GM12878 (cell line): ENCODE measurements around the gene LRIG2. TPM values are rescaled to one million over a fixed set of nuclear protein-coding genes. Genes with fewer than 3 reads are reported as not detected.

Source experiments
- ATAC-seq: fragments of 200-7000 bp; cut with Tn5 transposase; 3 replicates; pipeline ENCODE4 v1.9.1; 2020; ENCODE audit warnings: mild to moderate bottlenecking, moderate library complexity
- BruUV-seq: library from RNA; stranded (reverse); fragments of 400-500 nt; replicated peaks from 2 replicates; lab custom pipeline; 2021; lab: Mats Ljungman, UMichigan
- CTCF ChIA-PET: fragments of 300-600 bp; sonication (Branson Sonifier 250); formaldehyde crosslinking; extraction: SDS; loops from one replicate; lab custom pipeline; 2021; ENCODE audit warnings: inconsistent platforms; lab: Yijun Ruan, JAX
- POLR2A ChIA-PET: fragments of 350-600 bp; formaldehyde crosslinking; extraction: SDS; loops from one replicate; lab custom pipeline; 2021; ENCODE audit warnings: inconsistent platforms; lab: Charles Lee
- RAD21 ChIA-PET: fragments of 300-600 bp; sonication (Branson Sonifier 250); formaldehyde crosslinking; loops from one replicate; lab custom pipeline; 2023; ENCODE audit warnings: antibody characterized with exemption; ENCODE audit not compliant: unreplicated experiment; lab: Charles Lee
- SMC1A ChIA-PET: fragments of 300-600 bp; sonication (Branson Sonifier 250); formaldehyde crosslinking; loops from one replicate; lab custom pipeline; 2023; ENCODE audit not compliant: unreplicated experiment, uncharacterized antibody; lab: Charles Lee
- DNase-seq: peaks from one replicate; pipeline ENCODE4 v3.0.0-alpha.2; 2011; ENCODE audit warnings: low read depth, low spot score
- FAIRE-seq: peaks from 3 replicates; lab custom pipeline; 2011; peaks lifted over from hg19 to GRCh38; lab: Jason Lieb, UNC
- H2AFZ ChIP-seq: 2 replicates; pipeline ENCODE4 v1.6.0; 2011; ENCODE audit warnings: low read depth, low read length, control low read depth; ENCODE audit not compliant: control insufficient read depth
- H3K27ac ChIP-seq: 2 replicates; pipeline ENCODE4 v1.5.1; 2011; ENCODE audit warnings: control low read depth; ENCODE audit not compliant: control insufficient read depth, insufficient read depth
- H3K27me3 ChIP-seq, 2 experiments: replicated peaks in 1 of 2; 2 replicates each; pipeline versions ENCODE4 v1.6.0 to v1.6.1; 2011; ENCODE audit warnings: low read length in 1 of 2; ENCODE audit not compliant: control insufficient read depth in 2 of 2, insufficient read depth in 2 of 2
- H3K36me3 ChIP-seq, 2 experiments: 2 replicates each; pipeline ENCODE4 v1.5.1; 2011; ENCODE audit warnings: low read length in 1 of 2; ENCODE audit not compliant: control insufficient read depth in 2 of 2, insufficient read depth in 2 of 2
- H3K4me1 ChIP-seq: 2 replicates; pipeline ENCODE4 v1.6.1; 2011; ENCODE audit warnings: mild to moderate bottlenecking, low read length, moderate library complexity, mixed read lengths; ENCODE audit not compliant: control insufficient read depth, insufficient read depth
- H3K4me2 ChIP-seq: 2 replicates; pipeline ENCODE4 v1.6.0; 2011; ENCODE audit warnings: control low read depth; ENCODE audit not compliant: control insufficient read depth, insufficient read depth
- H3K4me3 ChIP-seq: fragments of 200-600 bp; sonication (generic); 2 replicates; pipeline ENCODE4 v1.5.1; 2016
- H3K79me2 ChIP-seq: 2 replicates; pipeline ENCODE4 v1.6.0; 2011; ENCODE audit warnings: low read length; ENCODE audit not compliant: control insufficient read depth, insufficient read depth
- H3K9ac ChIP-seq: 2 replicates; pipeline ENCODE4 v1.8.0; 2011; ENCODE audit warnings: low read length, control low read depth, mixed read lengths; ENCODE audit not compliant: control insufficient read depth, insufficient read depth
- H3K9me3 ChIP-seq: replicated peaks from 3 replicates; pipeline ENCODE4 v1.5.1; 2011; ENCODE audit warnings: mild to moderate bottlenecking, low read length; ENCODE audit not compliant: control insufficient read depth, insufficient read depth
- H4K20me1 ChIP-seq: 2 replicates; pipeline ENCODE4 v1.6.0; 2011; ENCODE audit not compliant: control insufficient read depth, insufficient read depth
- CBX5 ChIP-seq: sonication (generic); IDR thresholded peaks from 2 replicates; pipeline ENCODE4 v1.6.1; 2016; ENCODE audit warnings: low read depth, moderate library complexity, mild to moderate bottlenecking, inconsistent platforms
- CHD4 ChIP-seq: fragments of 200-600 bp; sonication (generic); IDR thresholded peaks from 2 replicates; pipeline ENCODE4 v1.6.1; 2016; ENCODE audit warnings: mild to moderate bottlenecking
- NFIC ChIP-seq: IDR thresholded peaks from 2 replicates; pipeline ENCODE4 v1.6.1; 2012; ENCODE audit warnings: low read depth, mild to moderate bottlenecking, inconsistent platforms, low read length, moderate library complexity
- SUPT20H ChIP-seq: IDR thresholded peaks from 2 replicates; pipeline ENCODE4 v1.6.1; 2011; ENCODE audit warnings: low read depth, mild to moderate bottlenecking, low read length, moderate library complexity, borderline replicate concordance; ENCODE audit not compliant: control insufficient read depth
- ZBED1 ChIP-seq: IDR thresholded peaks from 2 replicates; pipeline ENCODE4 v1.6.1; 2016; ENCODE audit warnings: borderline replicate concordance
- ZSCAN29 ChIP-seq: fragments of 450-650 bp; IDR thresholded peaks from 2 replicates; pipeline ENCODE4 v1.6.1; 2017; ENCODE audit warnings: mild to moderate bottlenecking, moderate library complexity
- in situ Hi-C: fragments of 300-500 bp; cut with MboI; formaldehyde crosslinking; loops from 9 replicates; pipeline ENCODE4 v1.14.3; 2018; ENCODE audit warnings: mixed read lengths
- intact Hi-C: fragments of 100-400 bp; cut with micrococcal nuclease; formaldehyde crosslinking; loops from one replicate; pipeline ENCODE4 v1.14.2; 2022; ENCODE audit not compliant: unreplicated experiment
- polyA plus RNA-seq, 11 experiments: library from polyadenylated mRNA; depleted of rRNA in 4 of 11; unstranded in 6 of 11; stranded (reverse) in 5 of 11; fragments of >200 nt; fragmentation: Nextera tagmentation in 4 of 11; fragmentation: Illumina TruSeq in 1 of 11; extraction: Ambion mirVana in 4 of 11; extraction: Trizol in 1 of 11; gene quantifications; 1 replicate in 1 of 11; 2 replicates in 10 of 11; pipeline versions ENCODE4 v1.2.1 to v1.2.3, GENCODE V29; 2011 to 2016; ENCODE audit warnings: inconsistent platforms in 2 of 11, missing spikeins in 2 of 11, low read depth in 1 of 11
- total RNA-seq, 4 experiments: library from RNA; depleted of rRNA in 3 of 4; stranded (reverse); fragments of >200 nt in 3 of 4; fragmentation: Illumina TruSeq in 1 of 4; extraction: Trizol in 1 of 4; gene quantifications; 2 replicates each; pipeline versions ENCODE4 v1.2.1 to v1.2.3, GENCODE V29; 2013 to 2021
- TF ChIP-seq, protein P1 (sequence below): IDR thresholded peaks from 2 replicates; pipeline ENCODE4 v1.6.1; 2011; ENCODE audit warnings: low read depth, low read length, improper control_type of control experiment, borderline replicate concordance

Gene LRIG2
- total and polyA plus RNA-seq, 10 of the 15 experiments (the other 5 are each of a cell fraction or from before 2014, with no cell fraction given): 0.77 to 11.8 (median 5.1) TPM

DNA sequence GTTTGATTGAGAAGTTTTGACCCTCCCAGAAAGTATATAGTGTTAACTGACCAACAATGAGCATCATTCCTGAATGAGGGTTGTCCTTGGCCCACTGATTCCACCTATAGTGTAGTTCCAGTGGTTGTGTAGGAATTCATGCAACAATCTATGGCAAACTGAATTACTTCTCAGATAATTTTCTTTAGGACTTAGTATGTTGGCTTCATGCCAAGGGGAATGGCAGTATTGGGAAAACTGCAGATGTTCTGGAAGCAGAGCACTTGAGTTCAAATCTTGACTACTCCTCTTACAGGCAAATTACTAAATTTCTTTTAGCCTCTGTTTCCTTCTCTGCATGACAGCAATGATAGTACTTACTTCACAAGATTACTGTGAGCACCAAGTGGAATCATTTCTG, 65.8 kb downstream of the LRIG2 start:
- H3K9ac ChIP-seq: no peak overlapping the region
- H3K4me2 ChIP-seq: no peak overlapping the region
- H4K20me1 ChIP-seq: no peaks in the 10 kb centered on the region
- no peak overlapping the region for H2AFZ ChIP-seq
- TF ChIP-seq ZSCAN29 (no peak), ZBED1 (no peak), SUPT20H (no peak), NFIC (no peak), CHD4 (no peak), CBX5 (no peak)
- TF ChIP-seq, protein P1, sequence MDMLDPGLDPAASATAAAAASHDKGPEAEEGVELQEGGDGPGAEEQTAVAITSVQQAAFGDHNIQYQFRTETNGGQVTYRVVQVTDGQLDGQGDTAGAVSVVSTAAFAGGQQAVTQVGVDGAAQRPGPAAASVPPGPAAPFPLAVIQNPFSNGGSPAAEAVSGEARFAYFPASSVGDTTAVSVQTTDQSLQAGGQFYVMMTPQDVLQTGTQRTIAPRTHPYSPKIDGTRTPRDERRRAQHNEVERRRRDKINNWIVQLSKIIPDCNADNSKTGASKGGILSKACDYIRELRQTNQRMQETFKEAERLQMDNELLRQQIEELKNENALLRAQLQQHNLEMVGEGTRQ: no peak
- ChIA-PET RAD21 (interaction anchor here (0.7 kb wide), 1 partner anchor 465 kb away, joined by 4 read pairs; no protein-coding TSS in a partner anchor), SMC1A (interaction anchor here (1.6 to 5.6 kb wide), 4 partner anchors 8 to 541 kb away, joined by 4 to 37 read pairs (median 10); no protein-coding TSS in a partner anchor), POLR2A (no interaction called here), CTCF (interaction anchor here (1.3 to 5.4 kb wide), 3 partner anchors 315 to 1145 kb away, joined by 7 to 43 read pairs (median 25); no protein-coding TSS in a partner anchor)
- peaks cover 3% of the 10 kb centered on the region for H3K4me1 ChIP-seq
- no peaks in the 10 kb centered on the region for H3K79me2 ChIP-seq
- in situ Hi-C loops: no loop called here
- no peak for FAIRE-seq
- H3K27ac ChIP-seq: no peak overlapping the region
- H3K9me3 ChIP-seq: no peaks in the 10 kb centered on the region
- intact Hi-C loops: loop anchor here (10.0 kb wide), 1 partner anchor 64 kb away; the partner anchor contains the start of gene LRIG2
- no peak for DNase-seq
- H3K4me3 ChIP-seq: no peak overlapping the region
- BruUV-seq: no TSS peak
- ATAC-seq: no peak
- H3K36me3 ChIP-seq: no peaks in the 10 kb centered on the region
- no peaks in the 10 kb centered on the region for H3K27me3 ChIP-seq
